ENCODE data around the gene COL27A1.

DNA sequence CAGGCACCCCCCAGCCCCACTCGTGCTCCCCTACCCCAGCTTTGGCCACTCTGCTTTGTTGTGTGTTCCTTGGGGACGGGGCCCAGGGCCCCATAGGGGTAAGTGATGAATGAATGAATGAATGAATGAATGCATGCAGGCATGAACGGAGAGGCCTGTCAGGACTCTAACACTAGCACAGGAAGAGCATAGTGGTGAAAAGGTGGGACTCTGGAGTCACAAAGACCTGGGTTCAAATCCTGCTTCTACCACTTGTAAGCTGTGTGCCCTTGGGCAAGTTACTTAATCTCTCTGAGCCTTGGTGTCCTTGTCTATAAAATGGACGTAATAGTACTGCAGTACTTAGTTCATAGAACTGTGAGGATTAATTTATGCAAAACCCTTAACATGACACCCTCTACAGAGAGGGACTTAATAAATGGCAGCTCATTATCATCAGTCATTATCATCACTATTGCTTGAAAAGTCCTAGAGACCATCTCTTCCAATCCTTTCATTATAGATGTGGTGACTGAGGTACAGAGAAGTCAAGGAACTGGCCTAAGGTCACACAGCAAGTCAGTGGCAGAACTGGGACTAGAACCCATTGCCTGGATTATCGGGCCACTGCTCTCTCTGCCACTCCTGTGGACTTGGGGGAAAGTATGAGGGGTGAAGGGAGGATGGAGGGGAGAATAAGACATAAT, 187.6 kb downstream of the COL27A1 start:
- TF ChIP-seq, protein P1, sequence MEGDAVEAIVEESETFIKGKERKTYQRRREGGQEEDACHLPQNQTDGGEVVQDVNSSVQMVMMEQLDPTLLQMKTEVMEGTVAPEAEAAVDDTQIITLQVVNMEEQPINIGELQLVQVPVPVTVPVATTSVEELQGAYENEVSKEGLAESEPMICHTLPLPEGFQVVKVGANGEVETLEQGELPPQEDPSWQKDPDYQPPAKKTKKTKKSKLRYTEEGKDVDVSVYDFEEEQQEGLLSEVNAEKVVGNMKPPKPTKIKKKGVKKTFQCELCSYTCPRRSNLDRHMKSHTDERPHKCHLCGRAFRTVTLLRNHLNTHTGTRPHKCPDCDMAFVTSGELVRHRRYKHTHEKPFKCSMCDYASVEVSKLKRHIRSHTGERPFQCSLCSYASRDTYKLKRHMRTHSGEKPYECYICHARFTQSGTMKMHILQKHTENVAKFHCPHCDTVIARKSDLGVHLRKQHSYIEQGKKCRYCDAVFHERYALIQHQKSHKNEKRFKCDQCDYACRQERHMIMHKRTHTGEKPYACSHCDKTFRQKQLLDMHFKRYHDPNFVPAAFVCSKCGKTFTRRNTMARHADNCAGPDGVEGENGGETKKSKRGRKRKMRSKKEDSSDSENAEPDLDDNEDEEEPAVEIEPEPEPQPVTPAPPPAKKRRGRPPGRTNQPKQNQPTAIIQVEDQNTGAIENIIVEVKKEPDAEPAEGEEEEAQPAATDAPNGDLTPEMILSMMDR (IDR thresholded peaks at IDR 0.05; ENCODE audit: low read depth, low read length): no peak
- no peak for TF ChIP-seq POLR2A (IDR thresholded peaks at IDR 0.05; ENCODE audit: extremely low read depth, insufficient read length)
- TF ChIP-seq, protein P2, sequence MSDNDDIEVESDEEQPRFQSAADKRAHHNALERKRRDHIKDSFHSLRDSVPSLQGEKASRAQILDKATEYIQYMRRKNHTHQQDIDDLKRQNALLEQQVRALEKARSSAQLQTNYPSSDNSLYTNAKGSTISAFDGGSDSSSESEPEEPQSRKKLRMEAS (IDR thresholded peaks at IDR 0.05; ENCODE audit: low read depth, low read length): no peak
- TF ChIP-seq MYC (IDR thresholded peaks at IDR 0.05; ENCODE audit: low read depth, low read length): no peak

Data from NB4 (cell line).